ENCODE results near the gene STX11. TPM values are rescaled to one million over a fixed set of nuclear protein-coding genes. Genes with fewer than 3 reads are reported as not detected.

STX11 gene
- total and polyA plus RNA-seq, 10 of the 15 experiments (the other 5 are each of a cell fraction or from before 2014, with no cell fraction given), result 0.66 to 38.1 (median 19.8) TPM

GRCh38 chr6:144106206-144106605, 44.1 kb upstream of the STX11 start:
- no TSS peak for BruUV-seq (replicated peaks)
- H4K20me1 ChIP-seq (ENCODE audit: control insufficient read depth, insufficient read depth), result no peaks in the 10 kb centered on the region
- H3K4me1 ChIP-seq (ENCODE audit: control insufficient read depth, insufficient read depth, low read length), result no peaks in the 10 kb centered on the region
- no peak overlapping the region for H2AFZ ChIP-seq (ENCODE audit: control insufficient read depth, low read depth, low read length)
- SMC1A ChIA-PET (ENCODE audit: uncharacterized antibody, unreplicated experiment), result interaction anchor here (0.7 to 6.6 kb wide), 14 partner anchors 8 to 375 kb away, joined by 3 to 125 read pairs (median 5); no protein-coding TSS in a partner anchor
- RAD21 ChIA-PET (ENCODE audit: unreplicated experiment), result interaction anchor here (1.1 to 4.4 kb wide), 5 partner anchors 84 to 381 kb away, joined by 3 to 87 read pairs (median 9); no protein-coding TSS in a partner anchor
- POLR2A ChIA-PET, result interaction anchor here (0.6 kb wide), 1 partner anchor 9 kb away, joined by 5 read pairs; no protein-coding TSS in a partner anchor
- WGBS (ENCODE audit: insufficient coverage, insufficient replicate concordance, low lambda C conversion rate, missing lambda C conversion rate), result 96% methylated on average over 1 of the region's 1 CpG
- no peak overlapping the region for H3K9ac ChIP-seq (ENCODE audit: control insufficient read depth, insufficient read depth, low read length)
- no peak overlapping the region for H3K4me3 ChIP-seq
- no peak for ATAC-seq
- no peaks in the 10 kb centered on the region for H3K79me2 ChIP-seq (ENCODE audit: control insufficient read depth, insufficient read depth, low read length)
- CTCF ChIA-PET, result interaction anchor here (0.8 to 6.6 kb wide), 8 partner anchors 20 to 531 kb away, joined by 3 to 142 read pairs (median 6); no protein-coding TSS in a partner anchor
- H3K27ac ChIP-seq (ENCODE audit: control insufficient read depth, insufficient read depth), result no peak overlapping the region
- H3K4me2 ChIP-seq (ENCODE audit: control insufficient read depth, insufficient read depth), result no peak overlapping the region
- H3K9me3 ChIP-seq (replicated peaks; ENCODE audit: control insufficient read depth, insufficient read depth, low read length), result no peaks in the 10 kb centered on the region
- no peaks in the 10 kb centered on the region for H3K36me3 ChIP-seq (ENCODE audit: control insufficient read depth in 2 of 2, insufficient read depth in 2 of 2, low read length in 1 of 2)
- FAIRE-seq, result no peak
- no peaks in the 10 kb centered on the region; a peak in 1 of 4 replicates for H3K27me3 ChIP-seq (replicated peaks in 1 of 2; ENCODE audit: control insufficient read depth in 2 of 2, insufficient read depth in 2 of 2, low read length in 1 of 2)
- TF ChIP-seq HDGF (IDR thresholded peaks at IDR 0.05), result no peak
- no peak for DNase-seq (ENCODE audit: low read depth, low spot score)
- intact Hi-C loops (cut with micrococcal nuclease; ENCODE audit: unreplicated experiment), result no loop called here
- in situ Hi-C loops (cut with MboI), result no loop called here

- intact Hi-C loops (cut with micrococcal nuclease; ENCODE audit: unreplicated experiment), result no loop called here
- H3K27ac ChIP-seq (ENCODE audit: control insufficient read depth, insufficient read depth), result no peak overlapping the region
- no peak for TF ChIP-seq CEBPB (IDR thresholded peaks at IDR 0.05; ENCODE audit: borderline replicate concordance in 1 of 2, low read depth in 2 of 2, low read length in 2 of 2)
- no peak for TF ChIP-seq HDAC2 (IDR thresholded peaks at IDR 0.05)
- TF ChIP-seq, protein P1, sequence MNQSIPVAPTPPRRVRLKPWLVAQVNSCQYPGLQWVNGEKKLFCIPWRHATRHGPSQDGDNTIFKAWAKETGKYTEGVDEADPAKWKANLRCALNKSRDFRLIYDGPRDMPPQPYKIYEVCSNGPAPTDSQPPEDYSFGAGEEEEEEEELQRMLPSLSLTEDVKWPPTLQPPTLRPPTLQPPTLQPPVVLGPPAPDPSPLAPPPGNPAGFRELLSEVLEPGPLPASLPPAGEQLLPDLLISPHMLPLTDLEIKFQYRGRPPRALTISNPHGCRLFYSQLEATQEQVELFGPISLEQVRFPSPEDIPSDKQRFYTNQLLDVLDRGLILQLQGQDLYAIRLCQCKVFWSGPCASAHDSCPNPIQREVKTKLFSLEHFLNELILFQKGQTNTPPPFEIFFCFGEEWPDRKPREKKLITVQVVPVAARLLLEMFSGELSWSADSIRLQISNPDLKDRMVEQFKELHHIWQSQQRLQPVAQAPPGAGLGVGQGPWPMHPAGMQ (IDR thresholded peaks at IDR 0.05; ENCODE audit: borderline replicate concordance), result no peak
- no peak for TF ChIP-seq HDGF (IDR thresholded peaks at IDR 0.05)
- TF ChIP-seq ZNF24 (IDR thresholded peaks at IDR 0.05), result no peak
- TF ChIP-seq BCL11A (IDR thresholded peaks at IDR 0.05; ENCODE audit: low read depth, low read length), result no peak
- TF ChIP-seq E2F4 (IDR thresholded peaks at IDR 0.05; ENCODE audit: low read depth, low read length), result no peak
- no peak for TF ChIP-seq ASH2L (IDR thresholded peaks at IDR 0.05; ENCODE audit: borderline replicate concordance, low read depth)
- no peak for TF ChIP-seq CHD1 (IDR thresholded peaks at IDR 0.05; ENCODE audit: low read depth, low read length)
- no peak for TF ChIP-seq NR2C1 (IDR thresholded peaks at IDR 0.05)
- TF ChIP-seq ZZZ3 (IDR thresholded peaks at IDR 0.05; ENCODE audit: control insufficient read depth, insufficient read length, low read depth), result no peak
- no peak for TF ChIP-seq FOXK2 (IDR thresholded peaks at IDR 0.05)
- TF ChIP-seq KLF5 (IDR thresholded peaks at IDR 0.05; ENCODE audit: partially characterized antibody), result no peak
- TF ChIP-seq SMAD1 (IDR thresholded peaks at IDR 0.05; ENCODE audit: low read depth, partially characterized antibody), result no peak
- ATAC-seq (no peak), FAIRE-seq (no peak), DNase-seq (ENCODE audit: low read depth, low spot score) (no peak)
- CTCF ChIA-PET, result interaction anchor here (1.5 to 6.6 kb wide), 2 partner anchors 107 to 117 kb away, joined by 3 to 142 read pairs; no protein-coding TSS in a partner anchor
- 94% methylated on average over 5 of the region's 5 CpGs for WGBS (ENCODE audit: insufficient coverage, insufficient replicate concordance, low lambda C conversion rate, missing lambda C conversion rate)
- no peaks in the 10 kb centered on the region for H3K36me3 ChIP-seq (ENCODE audit: control insufficient read depth in 2 of 2, insufficient read depth in 2 of 2, low read length in 1 of 2)
- no peaks in the 10 kb centered on the region; a peak in 1 of 4 replicates for H3K27me3 ChIP-seq (replicated peaks in 1 of 2; ENCODE audit: control insufficient read depth in 2 of 2, insufficient read depth in 2 of 2, low read length in 1 of 2)
- H3K4me3 ChIP-seq, result no peak overlapping the region
- no peak overlapping the region for H3K4me2 ChIP-seq (ENCODE audit: control insufficient read depth, insufficient read depth)
- in situ Hi-C loops (cut with MboI), result no loop called here
- H4K20me1 ChIP-seq (ENCODE audit: control insufficient read depth, insufficient read depth), result no peaks in the 10 kb centered on the region
- RAD21 ChIA-PET (ENCODE audit: unreplicated experiment), result interaction anchor here (1.4 to 1.6 kb wide), 2 partner anchors 106 to 109 kb away, joined by 3 to 7 read pairs; no protein-coding TSS in a partner anchor
- H3K9me3 ChIP-seq (replicated peaks; ENCODE audit: control insufficient read depth, insufficient read depth, low read length), result no peaks in the 10 kb centered on the region
- BruUV-seq (replicated peaks), result no TSS peak
- POLR2A ChIA-PET, result no interaction called here
- SMC1A ChIA-PET (ENCODE audit: uncharacterized antibody, unreplicated experiment), result interaction anchor here (0.6 to 6.6 kb wide), 5 partner anchors 10 to 1883 kb away, joined by 3 to 125 read pairs (median 4); no protein-coding TSS in a partner anchor
- H3K4me1 ChIP-seq (ENCODE audit: control insufficient read depth, insufficient read depth, low read length), result no peaks in the 10 kb centered on the region
- no peak overlapping the region for H2AFZ ChIP-seq (ENCODE audit: control insufficient read depth, low read depth, low read length)
- H3K79me2 ChIP-seq (ENCODE audit: control insufficient read depth, insufficient read depth, low read length), result no peaks in the 10 kb centered on the region
- no peak overlapping the region for H3K9ac ChIP-seq (ENCODE audit: control insufficient read depth, insufficient read depth, low read length)
Measured at GRCh38 chr6:144110210-144110609, 40.1 kb upstream of the STX11 start.

Data from GM12878 (cell line).